CD4-positive, alpha-beta T cell treated with Interleukin-6 for 4 hours (primary cell): ENCODE measurements around the gene AGPAT4.

ENCODE experiments used
- DNase-seq: peaks from one replicate; pipeline ENCODE4 v3.0.0-alpha.2; 2020; ENCODE audit warnings: mixed read lengths

AGPAT4 gene

GRCh38 chr6:161105408-161105807, 168.5 kb downstream of the AGPAT4 start:
- no peak for DNase-seq

- DNase-seq, result no peak
Observed at GRCh38 chr6:161104966-161105365, 168.9 kb downstream of the AGPAT4 start.

GRCh38 chr6:161103475-161103874, 170.4 kb downstream of the AGPAT4 start:
- no peak for DNase-seq

GRCh38 chr6:161101517-161101916, 172.3 kb downstream of the AGPAT4 start:
- no peak for DNase-seq

- no peak for DNase-seq
Observed at GRCh38 chr6:161100072-161100471, 173.8 kb downstream of the AGPAT4 start.

- DNase-seq, result no peak
Observed at GRCh38 chr6:161095916-161096315, 177.9 kb downstream of the AGPAT4 start.

GRCh38 chr6:161094955-161095354, 178.9 kb downstream of the AGPAT4 start:
- no peak for DNase-seq

- DNase-seq, result no peak
Observed at GRCh38 chr6:161091972-161092701, 181.7 kb downstream of the AGPAT4 start.

GRCh38 chr6:161091151-161091550, 182.7 kb downstream of the AGPAT4 start:
- no peak for DNase-seq

- no peak for DNase-seq
Observed at GRCh38 chr6:161088676-161089328, 185.1 kb downstream of the AGPAT4 start.

- no peak for DNase-seq
Observed at GRCh38 chr6:161085246-161085645, 188.6 kb downstream of the AGPAT4 start.

- DNase-seq, result no peak
Observed at GRCh38 chr6:161082215-161082614, 191.6 kb downstream of the AGPAT4 start.

- DNase-seq, result peak; percentile 28
Observed at GRCh38 chr6:161080263-161080970, 193.4 kb downstream of the AGPAT4 start.
